Sigmoid colon (tissue), 7 donors: ENCODE results near the gene PTPRT. TPM values are rescaled to one million over a fixed set of nuclear protein-coding genes. Genes with fewer than 3 reads are reported as not detected.

Experiments
- DNase-seq: peaks from one replicate; pipeline ENCODE4 v3.0.0-alpha.2; 2019
- H3K27ac ChIP-seq, 4 donors: fragments of 200-600 bp; sonication (generic); one replicate each; pipeline ENCODE4 v1.5.1; 2016 to 2019; ENCODE audit warnings: mild to moderate bottlenecking in 1 of 4
- H3K27me3 ChIP-seq, 3 donors: fragments of 200-600 bp; sonication (generic); one replicate each; pipeline ENCODE4 v1.5.1; 2019; ENCODE audit warnings: mild to moderate bottlenecking in 1 of 3
- H3K36me3 ChIP-seq, 4 donors: fragments of 200-600 bp; sonication (generic); one replicate each; pipeline ENCODE4 v1.5.1; 2016 to 2019
- H3K4me1 ChIP-seq, 4 donors: fragments of 200-600 bp; sonication (generic); one replicate each; pipeline ENCODE4 v1.5.1; 2017 to 2019
- H3K4me3 ChIP-seq, 4 donors: fragments of 200-600 bp; sonication (generic); one replicate each; pipeline ENCODE4 v1.5.1; 2017 to 2019; ENCODE audit warnings: mild to moderate bottlenecking in 2 of 4, moderate library complexity in 1 of 4
- H3K9me3 ChIP-seq, 4 donors: fragments of 200-600 bp in 3 of 4; sonication (generic) in 3 of 4; one replicate each; pipeline versions ENCODE4 v1.5.1 to v1.6.1; 2013 to 2019
- EP300 ChIP-seq, 4 donors: sonication (generic); formaldehyde crosslinking; IDR thresholded peaks; one replicate each; pipeline ENCODE4 v1.6.1; 2017; ENCODE audit warnings: antibody characterized with exemption in 4 of 4
- POLR2A ChIP-seq, 2 donors: fragments of 450-650 bp; IDR thresholded peaks; one replicate each; pipeline ENCODE4 v1.6.1; 2016; ENCODE audit warnings: antibody characterized with exemption in 2 of 2, mild to moderate bottlenecking in 2 of 2, moderate library complexity in 2 of 2
- POLR2AphosphoS5 ChIP-seq, 4 donors: sonication (generic); formaldehyde crosslinking; IDR thresholded peaks; one replicate each; pipeline ENCODE4 v1.6.1; 2017; ENCODE audit warnings: antibody characterized with exemption in 4 of 4
- WGBS, 2 donors: extraction: QIAGEN DNeasy Blood & Tissue Kit; methylation state at CpG; one replicate each; pipeline ENCODE4 v1.1.7; 2013; 5-methylcytosine and 5-hydroxymethylcytosine counted together
- intact Hi-C: fragments of 100-400 bp; cut with DNase I; formaldehyde crosslinking; loops from one replicate; pipeline ENCODE4 v1.15.1; 2023
- polyA plus RNA-seq, 3 donors: library from polyadenylated mRNA; stranded (reverse); fragments of 200-250 nt; gene quantifications; one replicate each; pipeline ENCODE4 v1.2.3, GENCODE V29; 2013
- total RNA-seq, 4 donors: library from RNA; depleted of rRNA; stranded (reverse); fragments of >200 nt; gene quantifications; one replicate each; pipeline ENCODE4 v1.1.0, GENCODE V29; 2016
- TF ChIP-seq, protein P1 (sequence below), 4 experiments: fragments of 450-650 bp in 3 of 4; fragments of 200-600 bp in 1 of 4; IDR thresholded peaks; one replicate each; pipeline ENCODE4 v1.5.1; 2016 to 2019; ENCODE audit warnings: antibody characterized with exemption in 4 of 4, mild to moderate bottlenecking in 3 of 4, moderate library complexity in 2 of 4
- donor health status: healthy with polysubstance abuse.
- donor health status: Bipolar disorder and iron deficiency.
- donor health status: healthy.

The PTPRT gene
- total and polyA plus RNA-seq, 7 donors: under 0.01 to 0.41 (median 0.12) TPM; not detected in 3

GRCh38 chr20:42581311-42581710, 608.4 kb downstream of the PTPRT start:
- intact Hi-C loops: no loop called here
- H3K4me1 ChIP-seq: no peaks in the 10 kb centered on the region
- DNase-seq: no peak
- H3K27me3 ChIP-seq: no peaks in the 10 kb centered on the region
- WGBS, 2 donors: 69 to 84% methylated on average over 3 of the region's 3 CpGs
- no peak overlapping the region for H3K27ac ChIP-seq
- TF ChIP-seq, protein P1, sequence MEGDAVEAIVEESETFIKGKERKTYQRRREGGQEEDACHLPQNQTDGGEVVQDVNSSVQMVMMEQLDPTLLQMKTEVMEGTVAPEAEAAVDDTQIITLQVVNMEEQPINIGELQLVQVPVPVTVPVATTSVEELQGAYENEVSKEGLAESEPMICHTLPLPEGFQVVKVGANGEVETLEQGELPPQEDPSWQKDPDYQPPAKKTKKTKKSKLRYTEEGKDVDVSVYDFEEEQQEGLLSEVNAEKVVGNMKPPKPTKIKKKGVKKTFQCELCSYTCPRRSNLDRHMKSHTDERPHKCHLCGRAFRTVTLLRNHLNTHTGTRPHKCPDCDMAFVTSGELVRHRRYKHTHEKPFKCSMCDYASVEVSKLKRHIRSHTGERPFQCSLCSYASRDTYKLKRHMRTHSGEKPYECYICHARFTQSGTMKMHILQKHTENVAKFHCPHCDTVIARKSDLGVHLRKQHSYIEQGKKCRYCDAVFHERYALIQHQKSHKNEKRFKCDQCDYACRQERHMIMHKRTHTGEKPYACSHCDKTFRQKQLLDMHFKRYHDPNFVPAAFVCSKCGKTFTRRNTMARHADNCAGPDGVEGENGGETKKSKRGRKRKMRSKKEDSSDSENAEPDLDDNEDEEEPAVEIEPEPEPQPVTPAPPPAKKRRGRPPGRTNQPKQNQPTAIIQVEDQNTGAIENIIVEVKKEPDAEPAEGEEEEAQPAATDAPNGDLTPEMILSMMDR (IDR thresholded peaks at IDR 0.05): no peak
- TF ChIP-seq POLR2AphosphoS5 (IDR thresholded peaks at IDR 0.05) (no peak), EP300 (IDR thresholded peaks at IDR 0.05) (no peak), POLR2A (IDR thresholded peaks at IDR 0.05) (no peak)
- no peak overlapping the region for H3K4me3 ChIP-seq
- H3K9me3 ChIP-seq: no peaks in the 10 kb centered on the region
- no peaks in the 10 kb centered on the region for H3K36me3 ChIP-seq

DNA sequence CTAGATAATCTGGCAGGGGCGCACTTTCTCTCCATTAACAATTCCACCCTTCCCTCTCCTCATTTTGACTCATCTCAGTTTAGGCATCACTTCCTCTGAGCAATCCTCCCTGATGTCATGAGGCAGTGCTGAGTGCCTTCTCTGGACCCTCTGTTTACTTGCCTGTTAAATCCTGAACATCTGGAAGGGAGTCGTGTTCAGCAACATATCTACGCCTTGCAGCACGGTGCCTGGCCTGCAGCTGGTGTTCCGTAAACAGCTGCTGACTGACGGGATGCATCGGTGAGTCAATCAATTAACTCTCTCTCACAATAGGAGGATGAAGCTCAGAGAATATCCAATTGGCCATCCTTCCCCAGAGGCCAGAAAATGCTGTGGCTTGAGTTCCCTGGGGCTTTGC, 613.5 kb downstream of the PTPRT start:
- no peaks in the 10 kb centered on the region for H3K27me3 ChIP-seq
- no peak for DNase-seq
- intact Hi-C loops: no loop called here
- no peaks in the 10 kb centered on the region for H3K36me3 ChIP-seq
- no peak for TF ChIP-seq POLR2A (IDR thresholded peaks at IDR 0.05)
- TF ChIP-seq, protein P1 (IDR thresholded peaks at IDR 0.05): no peak
- no peak for TF ChIP-seq EP300 (IDR thresholded peaks at IDR 0.05)
- no peak for TF ChIP-seq POLR2AphosphoS5 (IDR thresholded peaks at IDR 0.05)
- peaks cover 0 to 2% (median 0%) of the 10 kb centered on the region in 4 donors for H3K9me3 ChIP-seq
- no peak overlapping the region for H3K27ac ChIP-seq
- H3K4me3 ChIP-seq: no peak overlapping the region
- WGBS, 2 donors: 63 to 79% methylated on average over 7 of the region's 7 CpGs
- H3K4me1 ChIP-seq: no peaks in the 10 kb centered on the region

DNA sequence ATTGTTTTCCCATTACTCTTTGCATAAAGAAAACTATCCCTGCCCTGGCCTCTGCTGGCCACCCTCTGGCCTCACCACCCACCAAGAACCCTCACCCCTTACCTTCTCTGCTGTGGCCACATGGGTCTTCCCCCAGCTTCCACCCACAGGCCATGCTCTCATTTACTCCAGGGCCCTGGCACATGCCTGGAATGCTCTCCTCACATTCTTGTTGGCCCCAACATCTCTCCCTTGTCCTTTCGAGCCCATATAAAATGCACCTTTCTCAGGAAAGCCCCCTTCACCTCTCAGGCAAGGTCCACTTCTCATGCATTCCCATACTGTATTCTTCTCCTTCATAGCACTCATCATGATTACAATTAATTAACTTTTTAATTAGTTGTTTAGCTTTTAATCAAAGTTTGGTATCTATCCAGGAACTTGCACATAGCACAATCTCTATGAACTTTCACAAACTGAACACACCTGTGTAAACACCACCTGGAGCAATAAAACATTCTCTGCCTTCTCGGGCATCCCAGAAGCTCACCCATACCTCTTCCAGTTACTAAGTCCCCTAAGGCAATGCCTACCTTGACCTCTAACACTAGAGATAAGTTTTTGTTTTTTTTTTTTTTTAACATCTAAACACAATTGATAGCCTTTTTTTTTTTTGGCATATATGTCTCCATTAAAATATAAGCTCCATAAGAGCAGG, 617.2 kb downstream of the PTPRT start:
- no peak for DNase-seq
- WGBS, 2 donors: 14 to 67% methylated on average over 2 of the region's 2 CpGs

GRCh38 chr20:42567409-42567808, 622.3 kb downstream of the PTPRT start:
- TF ChIP-seq POLR2AphosphoS5 (IDR thresholded peaks at IDR 0.05) (no peak), POLR2A (IDR thresholded peaks at IDR 0.05) (no peak), EP300 (IDR thresholded peaks at IDR 0.05) (no peak)
- TF ChIP-seq, protein P1 (IDR thresholded peaks at IDR 0.05): no peak
- intact Hi-C loops: no loop called here
- no peak for DNase-seq
- H3K9me3 ChIP-seq: peaks cover 0 to 2% (median 0%) of the 10 kb centered on the region in 4 donors
- no peaks in the 10 kb centered on the region for H3K4me1 ChIP-seq
- 30 to 66% methylated on average over 1 of the region's 1 CpG for WGBS, 2 donors
- no peak overlapping the region for H3K4me3 ChIP-seq
- no peaks in the 10 kb centered on the region for H3K36me3 ChIP-seq
- H3K27ac ChIP-seq: no peak overlapping the region
- H3K27me3 ChIP-seq: no peaks in the 10 kb centered on the region

More for the DNA sequence above, 617.2 kb downstream of the PTPRT start:
- no peaks in the 10 kb centered on the region for H3K4me1 ChIP-seq
- no peak for TF ChIP-seq POLR2AphosphoS5 (IDR thresholded peaks at IDR 0.05)
- no peak for TF ChIP-seq POLR2A (IDR thresholded peaks at IDR 0.05)
- TF ChIP-seq, protein P1 (IDR thresholded peaks at IDR 0.05): no peak
- no peak for TF ChIP-seq EP300 (IDR thresholded peaks at IDR 0.05)
- no peaks in the 10 kb centered on the region for H3K27me3 ChIP-seq
- peaks cover 0 to 2% (median 0%) of the 10 kb centered on the region in 4 donors for H3K9me3 ChIP-seq
- H3K36me3 ChIP-seq: no peaks in the 10 kb centered on the region
- no peak overlapping the region for H3K27ac ChIP-seq
- H3K4me3 ChIP-seq: no peak overlapping the region
- intact Hi-C loops: no loop called here
